ENCODE data around the gene C22orf23. TPM values are rescaled to one million over a fixed set of nuclear protein-coding genes. Genes with fewer than 3 reads are reported as not detected.

The C22orf23 gene
- total RNA-seq, 1 donor from 2014 or later = 0.70 TPM

DNA sequence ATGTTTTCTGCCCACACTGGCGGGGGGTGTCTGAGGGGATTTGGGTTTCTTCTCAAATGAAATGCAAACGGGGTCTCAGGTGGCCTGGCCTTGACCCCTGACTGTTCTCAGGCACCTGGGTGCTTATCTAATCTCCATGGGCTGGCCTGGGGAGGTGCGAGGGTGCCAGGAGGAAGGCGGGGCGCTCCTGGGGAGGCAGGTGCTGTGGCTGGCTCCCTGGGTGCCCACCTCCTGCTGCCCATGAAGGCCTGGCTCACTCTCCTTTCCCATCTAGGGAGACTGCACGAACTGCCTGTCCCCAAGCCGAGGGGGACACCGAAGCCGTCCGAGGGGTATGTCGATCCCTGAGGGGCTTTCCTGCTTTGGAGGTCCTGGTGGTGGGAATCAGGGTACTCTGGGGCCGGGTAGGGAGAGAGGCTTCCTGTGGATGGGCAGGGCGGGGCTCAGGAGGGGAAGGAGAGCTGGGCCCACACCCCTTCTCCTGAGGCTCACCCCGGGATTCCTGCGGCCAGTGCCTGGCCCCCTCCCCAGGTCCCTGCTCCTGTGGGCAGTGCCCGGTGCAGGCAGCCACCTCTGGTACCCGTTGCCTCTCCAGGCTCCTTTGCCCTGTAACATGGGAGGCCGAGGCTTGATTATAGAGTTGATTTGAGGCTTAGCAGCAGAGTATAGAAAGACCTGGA lies 28.9 kb downstream of the C22orf23 start:
- no peaks in the 10 kb centered on the region for H3K9me3 Mint-ChIP-seq
- DNase-seq (ENCODE audit: extremely low spot score, unreplicated experiment) = no peak
- no peak overlapping the region for H3K4me3 Mint-ChIP-seq
- H3K4me1 Mint-ChIP-seq (ENCODE audit: unreplicated experiment) = no peaks in the 10 kb centered on the region
- TF ChIP-seq, protein P1, sequence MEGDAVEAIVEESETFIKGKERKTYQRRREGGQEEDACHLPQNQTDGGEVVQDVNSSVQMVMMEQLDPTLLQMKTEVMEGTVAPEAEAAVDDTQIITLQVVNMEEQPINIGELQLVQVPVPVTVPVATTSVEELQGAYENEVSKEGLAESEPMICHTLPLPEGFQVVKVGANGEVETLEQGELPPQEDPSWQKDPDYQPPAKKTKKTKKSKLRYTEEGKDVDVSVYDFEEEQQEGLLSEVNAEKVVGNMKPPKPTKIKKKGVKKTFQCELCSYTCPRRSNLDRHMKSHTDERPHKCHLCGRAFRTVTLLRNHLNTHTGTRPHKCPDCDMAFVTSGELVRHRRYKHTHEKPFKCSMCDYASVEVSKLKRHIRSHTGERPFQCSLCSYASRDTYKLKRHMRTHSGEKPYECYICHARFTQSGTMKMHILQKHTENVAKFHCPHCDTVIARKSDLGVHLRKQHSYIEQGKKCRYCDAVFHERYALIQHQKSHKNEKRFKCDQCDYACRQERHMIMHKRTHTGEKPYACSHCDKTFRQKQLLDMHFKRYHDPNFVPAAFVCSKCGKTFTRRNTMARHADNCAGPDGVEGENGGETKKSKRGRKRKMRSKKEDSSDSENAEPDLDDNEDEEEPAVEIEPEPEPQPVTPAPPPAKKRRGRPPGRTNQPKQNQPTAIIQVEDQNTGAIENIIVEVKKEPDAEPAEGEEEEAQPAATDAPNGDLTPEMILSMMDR (conservative IDR thresholded peaks at IDR 0.05) = no peak
- no peaks in the 10 kb centered on the region for H3K27me3 Mint-ChIP-seq
- peak overlapping the region; percentile 72 for H3K27ac Mint-ChIP-seq
- H3K36me3 Mint-ChIP-seq = peaks cover 14% of the 10 kb centered on the region

DNA sequence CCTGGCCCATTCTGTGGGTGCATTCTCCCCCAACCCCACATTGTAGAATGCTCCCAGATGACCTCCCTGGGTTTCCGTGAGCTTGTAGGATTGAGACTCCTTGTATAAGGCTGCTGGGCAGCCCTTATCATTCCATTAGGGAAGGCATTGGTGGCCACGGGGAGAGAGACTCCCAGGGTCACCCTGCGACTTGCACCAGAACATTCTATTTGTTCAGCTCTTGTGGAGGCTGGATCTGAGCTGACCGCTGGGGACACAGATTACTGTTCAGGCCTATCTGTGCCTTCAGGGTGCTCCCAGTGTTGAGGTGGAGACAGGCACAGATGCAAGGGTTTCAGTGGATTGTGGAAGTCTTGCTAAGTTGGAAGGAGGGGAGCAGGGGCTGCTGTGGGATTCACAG lies 29.5 kb downstream of the C22orf23 start:
- Mint-ChIP-seq H3K9me3 (no peaks in the 10 kb centered on the region), H3K4me3 (no peak overlapping the region), H3K27ac (peak overlapping the region; percentile 72)

GRCh38 chr22:37922191-37922590 lies 31.2 kb downstream of the C22orf23 start:
- Mint-ChIP-seq H3K36me3 (peaks cover 10% of the 10 kb centered on the region), H3K27ac (no peak overlapping the region), H3K4me1 (ENCODE audit: unreplicated experiment) (no peaks in the 10 kb centered on the region), H3K9me3 (no peaks in the 10 kb centered on the region), H3K4me3 (no peak overlapping the region), H3K27me3 (no peaks in the 10 kb centered on the region)
- TF ChIP-seq, protein P1 (conservative IDR thresholded peaks at IDR 0.05) = no peak
- DNase-seq (ENCODE audit: extremely low spot score, unreplicated experiment) = no peak

More for the DNA sequence above, 29.5 kb downstream of the C22orf23 start:
- Mint-ChIP-seq H3K36me3 (peaks cover 14% of the 10 kb centered on the region), H3K27me3 (no peaks in the 10 kb centered on the region), H3K4me1 (ENCODE audit: unreplicated experiment) (no peaks in the 10 kb centered on the region)
- DNase-seq (ENCODE audit: extremely low spot score, unreplicated experiment) = no peak
- TF ChIP-seq, protein P1 (conservative IDR thresholded peaks at IDR 0.05) = no peak

GRCh38 chr22:37920126-37920525 lies 33.3 kb downstream of the C22orf23 start:
- Mint-ChIP-seq H3K4me3 (no peak overlapping the region), H3K27ac (peak overlapping the region; percentile 60), H3K27me3 (no peaks in the 10 kb centered on the region), H3K9me3 (no peaks in the 10 kb centered on the region), H3K36me3 (peaks cover 10% of the 10 kb centered on the region), H3K4me1 (ENCODE audit: unreplicated experiment) (no peaks in the 10 kb centered on the region)
- TF ChIP-seq, protein P1 (conservative IDR thresholded peaks at IDR 0.05) = no peak
- no peak for DNase-seq (ENCODE audit: extremely low spot score, unreplicated experiment)

DNA sequence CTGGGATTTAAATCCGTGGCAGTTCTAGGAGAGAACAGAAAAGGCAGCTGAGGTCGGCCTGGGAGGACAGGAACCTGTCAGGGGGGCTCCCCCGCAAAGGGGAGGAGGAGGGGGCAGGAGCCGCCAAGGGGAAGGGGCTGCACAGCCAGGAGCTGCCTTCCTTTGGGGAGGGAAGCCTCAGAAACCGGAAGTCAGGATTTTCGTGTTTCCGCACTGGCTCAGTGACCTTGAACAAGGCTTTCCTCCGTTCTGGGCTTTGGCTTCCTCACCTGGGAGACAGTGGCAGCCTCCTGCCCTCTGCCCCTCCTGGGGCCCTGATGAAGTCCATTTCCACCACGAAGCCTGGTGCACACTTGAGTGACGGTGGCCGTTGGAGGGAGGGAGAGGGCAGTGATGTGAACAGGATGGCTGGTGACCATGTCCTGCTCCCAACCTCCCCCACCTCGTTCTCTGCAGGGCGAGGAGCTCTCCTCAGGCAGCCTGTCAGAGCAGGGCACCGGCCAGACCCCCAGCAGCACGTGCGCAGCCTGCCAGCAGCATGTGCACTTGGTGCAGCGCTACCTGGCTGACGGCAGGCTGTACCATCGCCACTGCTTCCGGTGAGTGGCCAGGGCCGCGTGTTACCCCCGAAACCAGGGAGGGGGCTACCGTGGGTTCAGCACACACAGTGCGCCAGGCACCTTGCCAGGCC lies 34.7 kb downstream of the C22orf23 start:
- peaks cover 10% of the 10 kb centered on the region for H3K36me3 Mint-ChIP-seq
- TF ChIP-seq, protein P1 (conservative IDR thresholded peaks at IDR 0.05) = no peak
- H3K4me1 Mint-ChIP-seq (ENCODE audit: unreplicated experiment) = no peaks in the 10 kb centered on the region
- H3K27me3 Mint-ChIP-seq = no peaks in the 10 kb centered on the region
- no peak overlapping the region for H3K4me3 Mint-ChIP-seq
- no peaks in the 10 kb centered on the region for H3K9me3 Mint-ChIP-seq
- DNase-seq (ENCODE audit: extremely low spot score, unreplicated experiment) = no peak
- H3K27ac Mint-ChIP-seq = no peak overlapping the region
